ENCODE results near the gene EVX2. TPM values are rescaled to one million over a fixed set of nuclear protein-coding genes. Genes with fewer than 3 reads are reported as not detected.

EVX2 gene
- total RNA-seq, 1 experiment from 2014 or later, result not detected

DNA sequence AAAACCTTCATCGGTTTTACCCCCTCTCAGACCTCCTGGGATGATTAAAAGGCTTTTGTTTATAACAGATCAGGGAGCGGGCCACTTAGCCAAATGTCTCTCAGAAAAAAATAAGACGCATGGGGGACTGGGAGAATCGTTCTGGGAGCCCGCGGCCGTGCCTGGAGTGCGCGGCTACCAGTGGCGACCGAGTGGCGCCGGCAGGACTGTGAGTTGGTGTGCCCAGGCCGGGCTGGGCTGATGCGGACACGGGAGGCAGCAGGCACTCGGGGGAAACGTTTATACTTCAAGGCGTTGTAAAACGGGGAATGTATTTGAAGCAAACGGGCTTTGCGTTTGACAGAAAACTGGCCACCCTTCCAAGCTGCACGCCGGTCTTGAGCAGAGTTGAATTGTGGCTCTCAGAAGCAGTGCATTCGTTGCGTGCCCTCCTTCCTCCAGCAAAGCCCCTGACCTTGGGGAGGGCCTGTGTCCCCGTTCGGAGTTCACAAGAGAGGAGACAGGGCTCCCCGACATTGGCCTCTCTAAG, 28.1 kb upstream of the EVX2 start:
- Mint-ChIP-seq H3K27ac (no peak overlapping the region), H3K9me3 (peaks cover 3% of the 10 kb centered on the region), H3K4me1 (peaks cover 27% of the 10 kb centered on the region), H3K36me3 (0 out of 2 replicates have a peak, but pooled peaks cover 7% of the 10 kb centered on the region), H3K4me3 (no peak overlapping the region), H3K27me3 (ENCODE audit: low read depth) (peaks cover 98% of the 10 kb centered on the region)
- TF ChIP-seq, protein P1, sequence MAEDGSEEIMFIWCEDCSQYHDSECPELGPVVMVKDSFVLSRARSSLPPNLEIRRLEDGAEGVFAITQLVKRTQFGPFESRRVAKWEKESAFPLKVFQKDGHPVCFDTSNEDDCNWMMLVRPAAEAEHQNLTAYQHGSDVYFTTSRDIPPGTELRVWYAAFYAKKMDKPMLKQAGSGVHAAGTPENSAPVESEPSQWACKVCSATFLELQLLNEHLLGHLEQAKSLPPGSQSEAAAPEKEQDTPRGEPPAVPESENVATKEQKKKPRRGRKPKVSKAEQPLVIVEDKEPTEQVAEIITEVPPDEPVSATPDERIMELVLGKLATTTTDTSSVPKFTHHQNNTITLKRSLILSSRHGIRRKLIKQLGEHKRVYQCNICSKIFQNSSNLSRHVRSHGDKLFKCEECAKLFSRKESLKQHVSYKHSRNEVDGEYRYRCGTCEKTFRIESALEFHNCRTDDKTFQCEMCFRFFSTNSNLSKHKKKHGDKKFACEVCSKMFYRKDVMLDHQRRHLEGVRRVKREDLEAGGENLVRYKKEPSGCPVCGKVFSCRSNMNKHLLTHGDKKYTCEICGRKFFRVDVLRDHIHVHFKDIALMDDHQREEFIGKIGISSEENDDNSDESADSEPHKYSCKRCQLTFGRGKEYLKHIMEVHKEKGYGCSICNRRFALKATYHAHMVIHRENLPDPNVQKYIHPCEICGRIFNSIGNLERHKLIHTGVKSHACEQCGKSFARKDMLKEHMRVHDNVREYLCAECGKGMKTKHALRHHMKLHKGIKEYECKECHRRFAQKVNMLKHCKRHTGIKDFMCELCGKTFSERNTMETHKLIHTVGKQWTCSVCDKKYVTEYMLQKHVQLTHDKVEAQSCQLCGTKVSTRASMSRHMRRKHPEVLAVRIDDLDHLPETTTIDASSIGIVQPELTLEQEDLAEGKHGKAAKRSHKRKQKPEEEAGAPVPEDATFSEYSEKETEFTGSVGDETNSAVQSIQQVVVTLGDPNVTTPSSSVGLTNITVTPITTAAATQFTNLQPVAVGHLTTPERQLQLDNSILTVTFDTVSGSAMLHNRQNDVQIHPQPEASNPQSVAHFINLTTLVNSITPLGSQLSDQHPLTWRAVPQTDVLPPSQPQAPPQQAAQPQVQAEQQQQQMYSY (CRISPR knock-in tag; IDR thresholded peaks at IDR 0.05), result no peak
- TF ChIP-seq CREM (CRISPR knock-in tag; IDR thresholded peaks at IDR 0.05) (no peak), SP1 (CRISPR knock-in tag; conservative IDR thresholded peaks at IDR 0.05) (no peak), HMGA2 (CRISPR knock-in tag; IDR thresholded peaks at IDR 0.05) (no peak)
- TF ChIP-seq, protein P2, sequence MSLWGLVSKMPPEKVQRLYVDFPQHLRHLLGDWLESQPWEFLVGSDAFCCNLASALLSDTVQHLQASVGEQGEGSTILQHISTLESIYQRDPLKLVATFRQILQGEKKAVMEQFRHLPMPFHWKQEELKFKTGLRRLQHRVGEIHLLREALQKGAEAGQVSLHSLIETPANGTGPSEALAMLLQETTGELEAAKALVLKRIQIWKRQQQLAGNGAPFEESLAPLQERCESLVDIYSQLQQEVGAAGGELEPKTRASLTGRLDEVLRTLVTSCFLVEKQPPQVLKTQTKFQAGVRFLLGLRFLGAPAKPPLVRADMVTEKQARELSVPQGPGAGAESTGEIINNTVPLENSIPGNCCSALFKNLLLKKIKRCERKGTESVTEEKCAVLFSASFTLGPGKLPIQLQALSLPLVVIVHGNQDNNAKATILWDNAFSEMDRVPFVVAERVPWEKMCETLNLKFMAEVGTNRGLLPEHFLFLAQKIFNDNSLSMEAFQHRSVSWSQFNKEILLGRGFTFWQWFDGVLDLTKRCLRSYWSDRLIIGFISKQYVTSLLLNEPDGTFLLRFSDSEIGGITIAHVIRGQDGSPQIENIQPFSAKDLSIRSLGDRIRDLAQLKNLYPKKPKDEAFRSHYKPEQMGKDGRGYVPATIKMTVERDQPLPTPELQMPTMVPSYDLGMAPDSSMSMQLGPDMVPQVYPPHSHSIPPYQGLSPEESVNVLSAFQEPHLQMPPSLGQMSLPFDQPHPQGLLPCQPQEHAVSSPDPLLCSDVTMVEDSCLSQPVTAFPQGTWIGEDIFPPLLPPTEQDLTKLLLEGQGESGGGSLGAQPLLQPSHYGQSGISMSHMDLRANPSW (CRISPR knock-in tag; conservative IDR thresholded peaks at IDR 0.05; ENCODE audit: low read depth), result no peak
- TF ChIP-seq, protein P3, sequence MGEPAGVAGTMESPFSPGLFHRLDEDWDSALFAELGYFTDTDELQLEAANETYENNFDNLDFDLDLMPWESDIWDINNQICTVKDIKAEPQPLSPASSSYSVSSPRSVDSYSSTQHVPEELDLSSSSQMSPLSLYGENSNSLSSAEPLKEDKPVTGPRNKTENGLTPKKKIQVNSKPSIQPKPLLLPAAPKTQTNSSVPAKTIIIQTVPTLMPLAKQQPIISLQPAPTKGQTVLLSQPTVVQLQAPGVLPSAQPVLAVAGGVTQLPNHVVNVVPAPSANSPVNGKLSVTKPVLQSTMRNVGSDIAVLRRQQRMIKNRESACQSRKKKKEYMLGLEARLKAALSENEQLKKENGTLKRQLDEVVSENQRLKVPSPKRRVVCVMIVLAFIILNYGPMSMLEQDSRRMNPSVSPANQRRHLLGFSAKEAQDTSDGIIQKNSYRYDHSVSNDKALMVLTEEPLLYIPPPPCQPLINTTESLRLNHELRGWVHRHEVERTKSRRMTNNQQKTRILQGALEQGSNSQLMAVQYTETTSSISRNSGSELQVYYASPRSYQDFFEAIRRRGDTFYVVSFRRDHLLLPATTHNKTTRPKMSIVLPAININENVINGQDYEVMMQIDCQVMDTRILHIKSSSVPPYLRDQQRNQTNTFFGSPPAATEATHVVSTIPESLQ (CRISPR knock-in tag; IDR thresholded peaks at IDR 0.05), result no peak
- ChIA-PET CTCF (interaction anchor here (0.6 to 2.2 kb wide), 11 partner anchors 9 to 548 kb away, joined by 3 to 15 read pairs (median 3); partner anchors contain the start of gene HOXD9), POLR2A (no interaction called here)
- ATAC-seq, result no peak
- DNase-seq (ENCODE audit: low spot score), result no peak

DNA sequence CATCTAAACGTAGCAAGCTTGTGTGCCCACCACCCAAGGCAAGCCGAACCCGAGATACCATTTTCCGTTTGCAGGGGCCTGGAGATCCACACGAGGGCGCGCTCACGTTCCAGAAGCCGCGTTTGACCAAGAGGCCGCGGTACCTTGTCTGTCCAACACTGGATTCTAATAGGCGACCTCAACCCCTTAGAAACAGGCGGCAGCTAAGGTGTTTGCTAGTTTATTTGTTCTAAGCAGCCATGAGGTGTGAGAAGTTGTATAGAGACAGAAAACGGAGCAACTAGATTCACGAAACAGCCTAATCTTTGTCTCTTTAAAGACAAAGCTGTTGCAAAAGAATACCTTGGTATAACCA, 27.5 kb upstream of the EVX2 start:
- DNase-seq (ENCODE audit: low spot score) (peak; percentile 80), ATAC-seq (peak; percentile 12)
- no peak overlapping the region for H3K4me3 Mint-ChIP-seq
- peaks cover 29% of the 10 kb centered on the region for H3K4me1 Mint-ChIP-seq
- H3K27ac Mint-ChIP-seq, result no peak overlapping the region
- H3K36me3 Mint-ChIP-seq, result 0 out of 2 replicates have a peak, but pooled peaks cover 4% of the 10 kb centered on the region
- H3K9me3 Mint-ChIP-seq, result no peaks in the 10 kb centered on the region
- peaks cover 98% of the 10 kb centered on the region for H3K27me3 Mint-ChIP-seq (ENCODE audit: low read depth)
- ChIA-PET CTCF (interaction anchor here (0.6 to 2.2 kb wide), 14 partner anchors 10 to 547 kb away, joined by 3 to 15 read pairs (median 3); partner anchors contain the start of gene HOXD9), POLR2A (no interaction called here)
- TF ChIP-seq CBFB (CRISPR knock-in tag; IDR thresholded peaks at IDR 0.05; ENCODE audit: low read depth), result no peak
- peak; percentile 26; the same call in 1 of the 2 replicates for TF ChIP-seq GABPB1 (CRISPR knock-in tag; IDR thresholded peaks at IDR 0.05)
- TF ChIP-seq, protein P4, sequence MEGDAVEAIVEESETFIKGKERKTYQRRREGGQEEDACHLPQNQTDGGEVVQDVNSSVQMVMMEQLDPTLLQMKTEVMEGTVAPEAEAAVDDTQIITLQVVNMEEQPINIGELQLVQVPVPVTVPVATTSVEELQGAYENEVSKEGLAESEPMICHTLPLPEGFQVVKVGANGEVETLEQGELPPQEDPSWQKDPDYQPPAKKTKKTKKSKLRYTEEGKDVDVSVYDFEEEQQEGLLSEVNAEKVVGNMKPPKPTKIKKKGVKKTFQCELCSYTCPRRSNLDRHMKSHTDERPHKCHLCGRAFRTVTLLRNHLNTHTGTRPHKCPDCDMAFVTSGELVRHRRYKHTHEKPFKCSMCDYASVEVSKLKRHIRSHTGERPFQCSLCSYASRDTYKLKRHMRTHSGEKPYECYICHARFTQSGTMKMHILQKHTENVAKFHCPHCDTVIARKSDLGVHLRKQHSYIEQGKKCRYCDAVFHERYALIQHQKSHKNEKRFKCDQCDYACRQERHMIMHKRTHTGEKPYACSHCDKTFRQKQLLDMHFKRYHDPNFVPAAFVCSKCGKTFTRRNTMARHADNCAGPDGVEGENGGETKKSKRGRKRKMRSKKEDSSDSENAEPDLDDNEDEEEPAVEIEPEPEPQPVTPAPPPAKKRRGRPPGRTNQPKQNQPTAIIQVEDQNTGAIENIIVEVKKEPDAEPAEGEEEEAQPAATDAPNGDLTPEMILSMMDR (IDR thresholded peaks at IDR 0.05), result peak; percentile 40; the same call in 1 of the 2 replicates

Data from WTC11 (cell line).